WTC11 (cell line): ENCODE data around the gene RASA1. TPM values are rescaled to one million over a fixed set of nuclear protein-coding genes. Genes with fewer than 3 reads are reported as not detected.

Source experiments
- ATAC-seq: fragments of 200-7000 bp; cut with Tn5 transposase; 2 replicates; pipeline ENCODE4 v1.10.0; 2021; ENCODE audit warnings: mild to moderate bottlenecking, moderate library complexity
- CTCF ChIA-PET: fragments of 300-600 bp; sonication (Branson Sonifier 250); formaldehyde crosslinking; loops from one replicate; lab custom pipeline; 2021; ENCODE audit warnings: antibody characterized with exemption; lab: Charles Lee
- POLR2A ChIA-PET: fragments of 350-600 bp; sonication (Branson Sonifier 250); formaldehyde crosslinking; loops from one replicate; lab custom pipeline; 2021; ENCODE audit warnings: antibody characterized with exemption; lab: Charles Lee
- DNase-seq: peaks from one replicate; pipeline ENCODE4 v3.0.0; 2021; ENCODE audit warnings: low spot score
- H3K27ac Mint-ChIP-seq: 2 replicates; pipeline ENCODE4 v1.8.0; 2021; ENCODE audit warnings: mixed read lengths
- H3K27me3 Mint-ChIP-seq: 2 replicates; pipeline ENCODE4 v1.8.0; 2021; ENCODE audit warnings: low read depth, mild to moderate bottlenecking, moderate library complexity, mixed read lengths
- H3K36me3 Mint-ChIP-seq: 2 replicates; pipeline ENCODE4 v1.8.0; 2021; ENCODE audit warnings: mixed read lengths
- H3K4me1 Mint-ChIP-seq: 2 replicates; pipeline ENCODE4 v1.8.0; 2022; ENCODE audit warnings: mixed read lengths
- H3K4me3 Mint-ChIP-seq: 2 replicates; pipeline ENCODE4 v1.8.0; 2021; ENCODE audit warnings: mild to moderate bottlenecking, moderate library complexity, mixed read lengths
- H3K9me3 Mint-ChIP-seq: 2 replicates; pipeline ENCODE4 v1.8.0; 2021; ENCODE audit warnings: mixed read lengths
- ATF3 ChIP-seq: sonication (generic); formaldehyde crosslinking; conservative IDR thresholded peaks from 2 replicates; pipeline ENCODE4 v1.8.1; 2022; ENCODE audit warnings: mild to moderate bottlenecking, missing genetic modification reagents
- CREB1 ChIP-seq: sonication (generic); formaldehyde crosslinking; IDR thresholded peaks from 2 replicates; pipeline ENCODE4 v1.8.0; 2023; ENCODE audit warnings: mild to moderate bottlenecking, missing genetic modification reagents
- CREM ChIP-seq: sonication (generic); formaldehyde crosslinking; IDR thresholded peaks from 2 replicates; pipeline ENCODE4 v1.8.1; 2022; ENCODE audit warnings: mild to moderate bottlenecking, missing genetic modification reagents, moderate library complexity
- E2F1 ChIP-seq: sonication (generic); formaldehyde crosslinking; IDR thresholded peaks from 2 replicates; pipeline ENCODE4 v1.8.0; 2022; ENCODE audit warnings: mild to moderate bottlenecking, missing genetic modification reagents
- FOXK1 ChIP-seq: sonication (generic); formaldehyde crosslinking; IDR thresholded peaks from 2 replicates; pipeline ENCODE4 v1.8.0; 2022; ENCODE audit warnings: mild to moderate bottlenecking, moderate library complexity, missing genetic modification reagents
- GRHL2 ChIP-seq: fragments of 250-450 bp; sonication (Bioruptor Pico); IDR thresholded peaks from 2 replicates; pipeline ENCODE4 v1.8.0; 2022; ENCODE audit warnings: mild to moderate bottlenecking, moderate library complexity; ENCODE audit not compliant: insufficient replicate concordance, severe bottlenecking
- GTF2I ChIP-seq: fragments of 250-450 bp; sonication (Bioruptor Pico); conservative IDR thresholded peaks from 2 replicates; pipeline ENCODE4 v1.4.0; 2021; ENCODE audit warnings: mild to moderate bottlenecking
- IRF2 ChIP-seq: sonication (generic); formaldehyde crosslinking; IDR thresholded peaks from 2 replicates; pipeline ENCODE4 v1.8.0; 2022; ENCODE audit warnings: low read depth, missing genetic modification reagents, borderline replicate concordance
- JUN ChIP-seq: sonication (generic); formaldehyde crosslinking; IDR thresholded peaks from 2 replicates; pipeline ENCODE4 v1.8.0; 2023; ENCODE audit warnings: mild to moderate bottlenecking, missing genetic modification reagents
- MYBL2 ChIP-seq: sonication (generic); formaldehyde crosslinking; IDR thresholded peaks from 2 replicates; pipeline ENCODE4 v1.8.1; 2023; ENCODE audit warnings: mild to moderate bottlenecking, moderate library complexity, missing genetic modification reagents
- NFE2L1 ChIP-seq: sonication (generic); formaldehyde crosslinking; IDR thresholded peaks from 2 replicates; pipeline ENCODE4 v1.8.1; 2023; ENCODE audit warnings: missing genetic modification reagents
- NFYB ChIP-seq: sonication (generic); formaldehyde crosslinking; conservative IDR thresholded peaks from 2 replicates; pipeline ENCODE4 v1.8.0; 2022; ENCODE audit warnings: low read depth, missing genetic modification reagents
- NR1H2 ChIP-seq: sonication (generic); formaldehyde crosslinking; IDR thresholded peaks from 2 replicates; pipeline ENCODE4 v1.9.0; 2021; ENCODE audit warnings: mild to moderate bottlenecking, moderate library complexity, missing genetic modification reagents
- NR2C2 ChIP-seq: sonication (generic); formaldehyde crosslinking; IDR thresholded peaks from 2 replicates; pipeline ENCODE4 v1.8.0; 2022; ENCODE audit warnings: mild to moderate bottlenecking, missing genetic modification reagents
- NR3C1 ChIP-seq: sonication (generic); formaldehyde crosslinking; conservative IDR thresholded peaks from 2 replicates; pipeline ENCODE4 v1.8.1; 2023; ENCODE audit warnings: low read depth, mild to moderate bottlenecking, missing genetic modification reagents
- OVOL2 ChIP-seq: fragments of 250-450 bp; sonication (Bioruptor Pico); IDR thresholded peaks from 2 replicates; pipeline ENCODE4 v1.9.0; 2021; ENCODE audit warnings: mild to moderate bottlenecking, borderline replicate concordance
- PRRX2 ChIP-seq: fragments of 250-450 bp; sonication (Bioruptor Pico); IDR thresholded peaks from 2 replicates; pipeline ENCODE4 v1.8.0; 2021; ENCODE audit warnings: mild to moderate bottlenecking
- SMAD4 ChIP-seq: sonication (generic); formaldehyde crosslinking; IDR thresholded peaks from 2 replicates; pipeline ENCODE4 v1.8.0; 2022; ENCODE audit warnings: mild to moderate bottlenecking, missing genetic modification reagents
- USF2 ChIP-seq: sonication (generic); formaldehyde crosslinking; IDR thresholded peaks from 2 replicates; pipeline ENCODE4 v1.8.1; 2023; ENCODE audit warnings: mild to moderate bottlenecking, missing genetic modification reagents, moderate library complexity
- ZMAT4 ChIP-seq: fragments of 250-450 bp; sonication (Bioruptor Pico); IDR thresholded peaks from 2 replicates; pipeline ENCODE4 v1.9.0; 2021; ENCODE audit warnings: mild to moderate bottlenecking
- ZNF232 ChIP-seq: sonication (generic); formaldehyde crosslinking; IDR thresholded peaks from 2 replicates; pipeline ENCODE4 v1.8.0; 2022; ENCODE audit warnings: mild to moderate bottlenecking, missing genetic modification reagents
- ZNF281 ChIP-seq: sonication (generic); formaldehyde crosslinking; IDR thresholded peaks from 2 replicates; pipeline ENCODE4 v1.8.0; 2023; ENCODE audit warnings: mild to moderate bottlenecking, missing genetic modification reagents
- ZNF396 ChIP-seq: fragments of 250-450 bp; sonication (Bioruptor Pico); IDR thresholded peaks from 2 replicates; pipeline ENCODE4 v1.8.0; 2021; ENCODE audit warnings: mild to moderate bottlenecking, moderate library complexity, borderline replicate concordance
- ZNF671 ChIP-seq: fragments of 250-450 bp; sonication (Bioruptor Pico); IDR thresholded peaks from 2 replicates; pipeline ENCODE4 v1.8.0; 2021; ENCODE audit warnings: mild to moderate bottlenecking
- total RNA-seq: library from RNA; stranded (reverse); gene quantifications from 3 replicates; pipeline ENCODE4 v1.2.3, GENCODE V29; 2021
- TF ChIP-seq, protein P1 (sequence below): sonication (generic); formaldehyde crosslinking; IDR thresholded peaks from 2 replicates; pipeline ENCODE4 v1.8.1; 2023; ENCODE audit warnings: mild to moderate bottlenecking, moderate library complexity, missing genetic modification reagents
- TF ChIP-seq, protein P2 (sequence below): sonication (generic); formaldehyde crosslinking; IDR thresholded peaks from 2 replicates; pipeline ENCODE4 v1.8.1; 2022; ENCODE audit warnings: mild to moderate bottlenecking, moderate library complexity, missing genetic modification reagents
- TF ChIP-seq, protein P3 (sequence below): fragments of 250-450 bp; sonication (Bioruptor Pico); IDR thresholded peaks from 2 replicates; pipeline ENCODE4 v2.1.2; 2022; ENCODE audit warnings: mild to moderate bottlenecking, moderate library complexity

RASA1 gene
- total RNA-seq, 1 experiment from 2014 or later, result 31.0 TPM

- ATAC-seq (no peak), DNase-seq (no peak)
- no peak overlapping the region for H3K27ac Mint-ChIP-seq
- TF ChIP-seq MYBL2 (CRISPR knock-in tag) (no peak), GTF2I (no peak), PRRX2 (no peak), ZNF232 (CRISPR knock-in tag) (no peak), CREM (CRISPR knock-in tag) (no peak), E2F1 (no peak), NFE2L1 (CRISPR knock-in tag) (no peak), ZNF671 (CRISPR knock-in tag) (no peak), OVOL2 (CRISPR knock-in tag) (no peak), ATF3 (CRISPR knock-in tag) (no peak), ZNF281 (CRISPR knock-in tag) (no peak), GRHL2 (no peak), USF2 (no peak)
- TF ChIP-seq, protein P1, sequence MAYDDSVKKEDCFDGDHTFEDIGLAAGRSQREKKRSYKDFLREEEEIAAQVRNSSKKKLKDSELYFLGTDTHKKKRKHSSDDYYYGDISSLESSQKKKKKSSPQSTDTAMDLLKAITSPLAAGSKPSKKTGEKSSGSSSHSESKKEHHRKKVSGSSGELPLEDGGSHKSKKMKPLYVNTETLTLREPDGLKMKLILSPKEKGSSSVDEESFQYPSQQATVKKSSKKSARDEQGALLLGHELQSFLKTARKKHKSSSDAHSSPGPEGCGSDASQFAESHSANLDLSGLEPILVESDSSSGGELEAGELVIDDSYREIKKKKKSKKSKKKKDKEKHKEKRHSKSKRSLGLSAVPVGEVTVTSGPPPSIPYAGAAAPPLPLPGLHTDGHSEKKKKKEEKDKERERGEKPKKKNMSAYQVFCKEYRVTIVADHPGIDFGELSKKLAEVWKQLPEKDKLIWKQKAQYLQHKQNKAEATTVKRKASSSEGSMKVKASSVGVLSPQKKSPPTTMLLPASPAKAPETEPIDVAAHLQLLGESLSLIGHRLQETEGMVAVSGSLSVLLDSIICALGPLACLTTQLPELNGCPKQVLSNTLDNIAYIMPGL, result no peak
- no peaks in the 10 kb centered on the region for H3K4me1 Mint-ChIP-seq
- CTCF ChIA-PET, result no interaction called here
- no peaks in the 10 kb centered on the region for H3K36me3 Mint-ChIP-seq
- no peaks in the 10 kb centered on the region; the same call in 1 of the 2 replicates for H3K9me3 Mint-ChIP-seq
- H3K27me3 Mint-ChIP-seq, result no peaks in the 10 kb centered on the region; the same call in 1 of the 2 replicates
- POLR2A ChIA-PET, result interaction anchor here (1.1 kb wide), 1 partner anchor 14 kb away, joined by 5 read pairs; the partner anchor contains the start of gene RASA1
- H3K4me3 Mint-ChIP-seq, result no peak overlapping the region
These were observed 13.6 kb upstream of the RASA1 start for GRCh38 chr5:87254035-87254434.

DNA sequence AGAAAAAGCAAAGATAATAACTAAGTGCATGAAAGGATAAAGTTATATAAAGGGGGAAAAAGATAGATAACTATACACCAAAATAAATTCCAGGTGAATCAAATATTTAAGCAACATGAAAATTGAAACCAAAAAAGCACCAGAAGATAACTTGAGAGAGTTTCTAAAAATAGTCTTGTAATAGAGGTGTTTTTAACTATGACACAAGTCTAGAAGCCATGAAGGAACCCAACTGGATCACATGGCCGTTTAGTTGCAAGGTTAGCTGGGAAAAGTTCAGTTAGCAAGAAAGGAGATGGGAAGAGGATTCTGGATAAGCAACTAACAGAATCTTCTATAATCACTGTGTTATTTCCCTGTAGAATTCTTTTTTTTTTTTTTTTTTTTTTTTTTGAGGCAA is 9.2 kb upstream of the RASA1 start:
- H3K36me3 Mint-ChIP-seq, result no peaks in the 10 kb centered on the region
- no peaks in the 10 kb centered on the region for H3K9me3 Mint-ChIP-seq
- ATAC-seq (no peak), DNase-seq (no peak)
- ChIA-PET POLR2A (interaction anchor here (0.7 kb wide), 2 partner anchors 248 to 378 kb away, joined by 5 to 7 read pairs; no protein-coding TSS in a partner anchor), CTCF (interaction anchor here (0.6 kb wide), 1 partner anchor 1481 kb away, joined by 6 read pairs; no protein-coding TSS in a partner anchor)
- peaks cover 34% of the 10 kb centered on the region for H3K27me3 Mint-ChIP-seq
- peaks cover 7% of the 10 kb centered on the region for H3K4me1 Mint-ChIP-seq
- no peak overlapping the region for H3K27ac Mint-ChIP-seq
- no peak overlapping the region for H3K4me3 Mint-ChIP-seq
- TF ChIP-seq NR3C1 (CRISPR knock-in tag) (no peak), JUN (CRISPR knock-in tag) (no peak), SMAD4 (CRISPR knock-in tag) (no peak), NR2C2 (no peak), ZMAT4 (CRISPR knock-in tag) (no peak), FOXK1 (CRISPR knock-in tag) (no peak), ZNF396 (CRISPR knock-in tag) (no peak), IRF2 (CRISPR knock-in tag) (no peak), NR1H2 (CRISPR knock-in tag) (no peak), USF2 (no peak), NFYB (no peak), CREB1 (no peak)
- TF ChIP-seq, protein P2, sequence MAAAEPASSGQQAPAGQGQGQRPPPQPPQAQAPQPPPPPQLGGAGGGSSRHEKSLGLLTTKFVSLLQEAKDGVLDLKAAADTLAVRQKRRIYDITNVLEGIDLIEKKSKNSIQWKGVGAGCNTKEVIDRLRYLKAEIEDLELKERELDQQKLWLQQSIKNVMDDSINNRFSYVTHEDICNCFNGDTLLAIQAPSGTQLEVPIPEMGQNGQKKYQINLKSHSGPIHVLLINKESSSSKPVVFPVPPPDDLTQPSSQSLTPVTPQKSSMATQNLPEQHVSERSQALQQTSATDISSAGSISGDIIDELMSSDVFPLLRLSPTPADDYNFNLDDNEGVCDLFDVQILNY (CRISPR knock-in tag), result no peak
- TF ChIP-seq, protein P3, sequence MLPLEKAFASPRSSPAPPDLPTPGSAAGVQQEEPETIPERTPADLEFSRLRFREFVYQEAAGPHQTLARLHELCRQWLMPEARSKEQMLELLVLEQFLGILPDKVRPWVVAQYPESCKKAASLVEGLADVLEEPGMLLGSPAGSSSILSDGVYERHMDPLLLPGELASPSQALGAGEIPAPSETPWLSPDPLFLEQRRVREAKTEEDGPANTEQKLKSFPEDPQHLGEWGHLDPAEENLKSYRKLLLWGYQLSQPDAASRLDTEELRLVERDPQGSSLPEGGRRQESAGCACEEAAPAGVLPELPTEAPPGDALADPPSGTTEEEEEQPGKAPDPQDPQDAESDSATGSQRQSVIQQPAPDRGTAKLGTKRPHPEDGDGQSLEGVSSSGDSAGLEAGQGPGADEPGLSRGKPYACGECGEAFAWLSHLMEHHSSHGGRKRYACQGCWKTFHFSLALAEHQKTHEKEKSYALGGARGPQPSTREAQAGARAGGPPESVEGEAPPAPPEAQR, result no peak
